GM12865 (cell line): ENCODE data around the gene HAVCR1.

Experiments used
- DNase-seq: peaks from one replicate; pipeline ENCODE4 v3.0.0; 2010; ENCODE audit warnings: low read depth
- H3K4me3 ChIP-seq: 2 replicates; pipeline ENCODE4 v1.5.1; 2011; ENCODE audit warnings: mild to moderate bottlenecking, low read depth, low read length, control low read depth
- TF ChIP-seq, protein P1 (sequence below): IDR thresholded peaks from 2 replicates; pipeline ENCODE4 v1.5.1; 2011; ENCODE audit warnings: low read length, control low read depth, low read depth, inconsistent platforms; ENCODE audit not compliant: insufficient read depth; ENCODE audit errors: missing control alignments

The HAVCR1 gene

DNA sequence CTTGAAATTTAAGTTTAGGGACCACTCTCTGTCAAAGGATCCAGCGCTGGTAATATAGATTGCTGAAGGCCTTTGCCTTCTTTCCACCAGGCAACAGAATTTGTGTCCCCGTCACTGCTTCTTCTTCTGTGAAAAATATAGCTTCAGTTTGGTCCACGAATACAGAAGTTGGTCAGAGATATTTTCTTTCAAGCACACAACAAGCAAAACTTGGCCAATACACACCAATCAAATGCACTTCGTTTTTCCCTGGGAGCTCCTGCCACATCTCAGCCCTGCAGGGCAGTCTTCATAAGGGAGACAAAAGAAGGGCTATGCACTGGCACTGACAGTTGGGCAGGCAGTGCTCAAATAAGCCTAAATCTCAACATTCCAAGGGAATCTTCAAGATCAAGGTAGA lies 27.0 kb upstream of the HAVCR1 start:
- no peak for DNase-seq
- no peak overlapping the region for H3K4me3 ChIP-seq
- TF ChIP-seq, protein P1, sequence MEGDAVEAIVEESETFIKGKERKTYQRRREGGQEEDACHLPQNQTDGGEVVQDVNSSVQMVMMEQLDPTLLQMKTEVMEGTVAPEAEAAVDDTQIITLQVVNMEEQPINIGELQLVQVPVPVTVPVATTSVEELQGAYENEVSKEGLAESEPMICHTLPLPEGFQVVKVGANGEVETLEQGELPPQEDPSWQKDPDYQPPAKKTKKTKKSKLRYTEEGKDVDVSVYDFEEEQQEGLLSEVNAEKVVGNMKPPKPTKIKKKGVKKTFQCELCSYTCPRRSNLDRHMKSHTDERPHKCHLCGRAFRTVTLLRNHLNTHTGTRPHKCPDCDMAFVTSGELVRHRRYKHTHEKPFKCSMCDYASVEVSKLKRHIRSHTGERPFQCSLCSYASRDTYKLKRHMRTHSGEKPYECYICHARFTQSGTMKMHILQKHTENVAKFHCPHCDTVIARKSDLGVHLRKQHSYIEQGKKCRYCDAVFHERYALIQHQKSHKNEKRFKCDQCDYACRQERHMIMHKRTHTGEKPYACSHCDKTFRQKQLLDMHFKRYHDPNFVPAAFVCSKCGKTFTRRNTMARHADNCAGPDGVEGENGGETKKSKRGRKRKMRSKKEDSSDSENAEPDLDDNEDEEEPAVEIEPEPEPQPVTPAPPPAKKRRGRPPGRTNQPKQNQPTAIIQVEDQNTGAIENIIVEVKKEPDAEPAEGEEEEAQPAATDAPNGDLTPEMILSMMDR: no peak

DNA sequence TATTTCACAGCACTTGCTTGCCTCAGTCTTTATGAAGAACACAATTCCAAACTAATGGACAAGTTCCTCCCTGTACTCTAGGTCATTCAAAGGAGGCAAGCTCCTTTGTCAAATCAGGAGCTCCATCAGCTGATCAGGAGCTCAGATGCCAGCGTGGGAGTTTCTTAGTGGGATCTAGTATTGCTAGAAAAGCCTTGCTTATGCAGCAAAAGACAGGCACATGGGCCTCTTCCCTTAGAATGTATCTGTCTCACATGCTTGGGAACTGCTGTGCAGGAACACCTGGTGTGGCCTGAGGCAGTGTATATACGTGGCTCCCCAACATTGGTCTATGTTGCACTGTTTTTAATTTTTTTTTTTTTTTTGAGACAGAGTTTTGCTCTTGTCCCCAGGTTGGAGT lies 21.4 kb upstream of the HAVCR1 start:
- TF ChIP-seq, protein P1: no peak
- no peak for DNase-seq
- H3K4me3 ChIP-seq: no peak overlapping the region

DNA sequence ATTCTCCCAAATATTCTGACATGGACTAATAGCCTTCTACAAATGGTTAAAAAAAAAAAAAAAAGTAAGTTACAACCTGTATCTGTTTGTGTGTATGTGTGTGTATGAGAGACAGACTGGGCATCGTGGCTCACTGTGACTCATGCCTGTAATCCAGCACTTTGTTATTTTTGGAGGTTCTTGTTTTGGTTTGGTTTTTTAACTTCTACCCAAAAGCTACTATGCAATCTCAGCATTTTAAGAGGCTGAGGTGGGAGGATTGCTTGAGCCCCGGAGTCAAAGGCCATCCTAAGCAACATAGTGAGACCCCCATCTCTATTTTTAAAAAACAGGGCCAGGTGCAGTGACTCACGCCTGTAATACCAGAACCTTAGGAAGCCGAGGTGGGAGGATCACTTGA lies 17.6 kb upstream of the HAVCR1 start:
- TF ChIP-seq, protein P1: no peak
- DNase-seq: peak; percentile 53
- no peak overlapping the region for H3K4me3 ChIP-seq

DNA sequence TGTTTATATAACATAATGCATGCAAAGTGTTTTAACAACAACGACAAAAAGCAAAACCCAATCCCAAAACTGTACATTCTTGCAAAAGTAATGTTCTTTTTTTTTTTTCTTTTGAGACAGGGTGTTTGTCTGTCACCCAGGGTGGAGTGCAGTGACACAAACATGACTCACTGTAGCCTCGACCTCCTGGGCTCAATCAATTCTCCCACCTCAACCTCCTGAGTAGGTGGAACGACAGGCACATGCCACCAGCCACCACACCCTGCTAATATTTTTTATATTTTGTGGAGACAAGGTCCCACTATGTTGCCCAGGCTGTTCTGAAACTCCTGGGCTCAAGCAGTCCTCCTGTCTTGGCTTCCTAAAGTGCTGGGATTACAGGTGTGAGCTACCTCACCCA lies 13.6 kb upstream of the HAVCR1 start:
- no peak overlapping the region for H3K4me3 ChIP-seq
- no peak for DNase-seq
- TF ChIP-seq, protein P1: no peak

DNA sequence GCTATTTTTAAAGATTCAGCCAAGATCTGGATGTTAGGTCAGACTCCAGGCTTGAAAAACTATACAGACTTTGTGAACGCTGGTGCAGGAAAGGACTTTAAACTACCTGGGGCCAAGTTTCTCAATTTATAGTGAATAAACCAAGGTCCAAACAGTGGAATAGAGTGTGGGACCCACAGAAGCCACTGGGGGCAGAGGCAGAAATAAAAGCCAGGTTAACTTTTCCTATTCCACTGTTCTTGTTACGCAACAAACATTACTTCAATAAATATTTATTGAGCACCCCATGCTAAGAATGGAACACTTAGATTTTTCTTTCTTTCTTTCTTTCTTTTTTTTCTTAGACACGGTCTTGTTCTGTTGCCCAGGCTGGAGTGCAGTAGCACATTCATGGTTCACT lies 11.0 kb upstream of the HAVCR1 start:
- H3K4me3 ChIP-seq: no peak overlapping the region
- DNase-seq: no peak
- TF ChIP-seq, protein P1: no peak

DNA sequence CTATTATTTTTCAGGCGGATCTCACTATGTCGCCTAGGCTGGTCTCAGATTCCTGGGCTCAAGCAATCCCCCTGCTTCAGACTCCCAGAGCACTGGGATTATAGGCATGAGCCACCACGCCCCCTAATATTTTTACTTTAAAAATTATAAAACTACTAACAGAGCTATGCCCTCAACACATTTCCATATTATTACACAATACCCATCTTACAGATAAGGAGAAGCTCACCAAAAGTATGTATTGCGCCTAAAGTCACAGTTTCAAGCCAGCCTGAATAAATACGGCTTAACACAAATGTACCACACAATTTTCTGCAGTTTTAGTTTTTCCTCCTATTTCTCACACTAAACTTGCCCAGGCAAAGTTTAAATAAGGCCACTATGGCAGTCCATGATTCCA lies 9.9 kb upstream of the HAVCR1 start:
- TF ChIP-seq, protein P1: no peak
- DNase-seq: no peak

DNA sequence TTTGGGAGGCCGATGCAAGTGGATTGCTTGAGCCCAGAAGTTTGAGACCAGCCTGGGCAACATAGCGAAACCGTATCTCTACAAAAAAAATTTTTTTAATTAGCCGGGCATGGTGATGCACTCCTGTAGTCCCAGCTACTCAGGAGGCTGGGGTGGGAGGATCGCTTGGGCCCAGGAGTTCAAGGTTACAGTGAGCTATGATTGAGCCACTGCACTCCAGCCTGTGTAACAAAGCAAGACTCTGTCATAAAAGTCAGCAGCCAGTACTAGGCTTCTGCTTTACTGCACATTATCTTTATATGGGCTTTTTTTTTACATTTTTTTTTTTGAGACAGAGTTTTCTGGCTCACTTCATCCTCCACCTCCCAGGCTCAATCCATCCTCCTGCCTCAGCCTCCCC lies 9.4 kb upstream of the HAVCR1 start:
- H3K4me3 ChIP-seq: no peak overlapping the region
- DNase-seq: no peak
- TF ChIP-seq, protein P1: no peak

More for the DNA sequence above, 9.9 kb upstream of the HAVCR1 start:
- no peak overlapping the region for H3K4me3 ChIP-seq
